Colon (tissue), 2 donors: ENCODE measurements around the gene EFNA5.
A peak's percentile ranks its signal among the peaks of the same experiment; 100 is the strongest.

Experiments used
- FAIRE-seq: peaks from 2 replicates; lab custom pipeline; 2012; peaks lifted over from hg19 to GRCh38; lab: Jason Lieb, UNC
- donor health status: control.
- donor health status: control.

EFNA5 gene

DNA sequence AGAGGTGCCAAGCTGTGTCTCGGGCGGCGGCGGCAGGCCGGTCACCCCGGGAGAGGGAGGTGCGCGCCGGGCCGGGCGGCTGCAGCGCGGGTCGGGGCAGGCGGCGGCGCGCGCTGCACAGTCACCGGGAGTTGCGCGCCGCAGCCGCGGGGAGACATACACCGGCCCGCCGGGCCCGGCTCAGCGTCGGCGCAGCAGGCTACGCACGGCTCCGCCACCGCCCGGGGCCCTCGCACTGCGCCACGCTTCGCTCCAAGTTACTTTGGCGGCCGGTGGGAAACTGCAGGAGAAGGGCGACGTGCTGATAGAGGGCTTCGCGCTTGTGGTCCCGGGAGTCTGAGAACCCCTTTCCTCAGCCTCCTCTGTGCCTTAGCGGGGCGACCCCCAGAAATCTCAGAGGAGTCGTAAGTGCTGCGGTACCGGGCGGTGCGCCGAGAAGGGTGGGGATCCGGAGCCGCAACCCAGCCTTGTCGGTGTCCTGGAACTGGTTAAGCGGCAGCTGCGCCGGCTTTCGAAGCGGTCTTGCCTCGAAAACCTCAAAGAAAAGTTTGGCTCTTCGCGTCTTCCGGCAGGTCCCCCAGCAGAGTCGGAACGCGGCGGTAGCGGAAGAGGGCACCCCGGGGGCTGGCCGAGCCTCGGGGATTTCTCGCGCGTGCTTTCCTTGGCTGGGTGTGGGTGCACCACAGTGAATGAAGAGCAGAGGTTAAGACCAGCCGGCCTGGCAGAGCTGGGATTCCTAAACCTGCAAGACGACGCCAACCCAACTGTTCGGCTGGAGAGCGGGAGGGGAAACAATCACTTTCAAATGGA lies at the start of gene EFNA5:
TSS of gene EFNA5 (minus strand) at position 6 of the 810 bp plus-strand sequence.
- FAIRE-seq: no peak

DNA sequence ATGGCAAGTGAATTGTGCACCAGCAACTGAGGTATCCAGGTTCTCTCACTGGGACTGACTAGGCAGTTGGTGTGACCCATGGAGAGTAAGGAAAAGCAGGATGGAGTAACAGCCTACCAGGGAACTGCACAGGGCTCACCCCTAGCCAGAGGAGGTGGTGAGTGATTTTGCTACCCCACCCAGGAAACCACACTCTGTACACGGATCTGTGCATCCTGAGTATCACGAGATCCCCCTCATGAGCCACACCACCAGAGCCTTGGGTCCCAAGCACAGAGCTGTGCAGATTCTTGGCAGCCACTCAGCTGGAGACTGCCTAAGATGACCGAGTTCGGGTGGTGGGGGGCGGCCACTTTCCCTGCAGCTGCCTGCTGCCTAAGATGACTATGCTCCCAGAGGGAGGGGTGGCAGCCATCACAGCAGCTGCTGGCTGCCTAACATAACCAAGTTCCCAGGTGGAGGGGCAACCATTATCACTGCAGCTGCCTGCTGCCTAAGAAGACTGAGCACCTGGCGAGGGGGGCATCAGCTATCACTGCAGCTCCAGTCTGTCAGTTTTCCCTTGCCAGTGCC lies 48.4 kb upstream of the EFNA5 start:
- no peak for FAIRE-seq

DNA sequence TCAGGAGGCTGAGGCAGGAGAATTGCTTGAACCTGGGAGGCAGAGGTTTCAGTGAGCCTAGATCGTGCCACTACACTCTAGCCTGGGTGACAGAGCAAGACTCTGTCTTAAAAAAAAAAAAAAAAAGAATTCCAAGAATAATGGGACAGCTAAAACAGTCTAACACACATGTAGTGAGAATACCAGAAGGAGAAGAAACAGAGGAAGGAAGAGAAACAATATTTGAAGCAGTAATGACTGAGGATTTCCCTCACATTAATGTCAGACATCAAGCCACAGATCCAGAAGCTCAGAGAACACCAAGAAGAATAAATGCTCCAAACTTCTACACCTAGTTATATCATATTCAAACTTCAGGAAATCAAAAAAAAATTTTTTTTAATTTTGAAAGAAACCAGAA lies 47.1 kb upstream of the EFNA5 start:
- FAIRE-seq: no peak

DNA sequence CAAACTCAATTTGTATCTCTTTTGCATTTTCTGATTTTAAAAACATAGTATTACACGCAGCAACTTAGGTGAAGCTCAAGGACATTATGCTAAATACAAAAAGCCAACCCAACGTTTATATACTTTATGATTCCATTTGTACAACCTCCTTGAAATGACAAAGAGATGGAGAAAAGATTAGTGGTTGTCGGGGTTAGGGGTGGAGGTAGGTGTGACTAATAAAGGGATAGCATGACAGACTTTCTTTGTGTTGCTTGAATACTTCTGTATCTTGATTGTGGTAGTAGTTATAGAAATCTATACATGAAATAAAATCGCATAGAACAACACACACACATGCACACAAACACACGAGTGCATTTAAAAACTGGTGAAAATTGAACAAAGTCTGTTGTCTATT lies 42.5 kb upstream of the EFNA5 start:
- FAIRE-seq: no peak

DNA sequence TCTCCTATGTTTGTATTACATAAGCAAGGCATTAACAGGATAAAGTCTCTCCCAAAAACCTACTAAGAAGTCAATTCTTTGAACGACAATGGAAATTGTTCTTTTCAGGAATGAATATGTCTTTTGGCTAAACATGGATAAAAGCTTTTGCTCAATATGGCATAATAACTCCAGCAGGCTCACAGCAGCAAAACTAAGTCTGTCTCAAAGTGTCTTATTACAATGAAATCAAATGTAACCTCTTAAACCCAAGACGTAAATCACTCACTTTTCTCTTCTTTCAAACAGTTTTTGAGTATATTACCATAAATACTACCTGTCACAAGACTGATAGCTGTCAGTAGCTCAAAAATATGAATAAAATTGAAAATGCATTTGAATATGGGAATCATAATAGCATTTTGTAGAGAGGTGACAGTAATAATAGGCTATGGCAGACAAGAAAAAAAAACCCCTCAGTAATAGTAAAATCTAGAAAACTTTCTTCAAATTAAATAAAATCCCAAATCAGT lies 41.7 kb upstream of the EFNA5 start:
- no peak for FAIRE-seq

DNA sequence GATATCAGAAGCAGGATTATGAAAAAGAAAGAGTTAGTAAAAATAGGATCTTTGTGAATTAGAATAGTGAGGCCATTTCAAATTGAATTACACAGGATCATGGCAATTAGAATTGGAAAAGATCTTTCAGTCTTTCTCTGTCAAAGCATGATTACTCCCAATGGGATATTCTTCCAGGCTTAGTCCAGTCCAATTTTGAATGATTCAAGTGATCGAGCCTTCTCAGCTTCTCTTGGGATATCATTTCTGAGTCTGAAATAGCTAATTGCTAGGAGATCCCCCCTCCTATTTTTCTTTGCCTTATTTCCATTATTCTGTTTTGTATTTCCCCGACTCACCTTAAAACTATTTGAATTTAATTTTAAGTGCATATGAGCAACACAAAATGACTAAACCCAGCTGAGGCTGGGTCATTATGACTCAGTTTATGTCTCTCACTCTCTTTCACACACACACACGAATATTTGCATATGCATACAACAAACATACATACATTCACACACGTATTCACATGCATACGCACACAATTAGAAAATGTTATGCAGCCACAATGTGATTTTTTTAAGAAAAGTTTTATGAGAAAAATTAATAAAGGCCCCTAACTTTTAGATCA lies 34.8 kb upstream of the EFNA5 start:
- FAIRE-seq: no peak

DNA sequence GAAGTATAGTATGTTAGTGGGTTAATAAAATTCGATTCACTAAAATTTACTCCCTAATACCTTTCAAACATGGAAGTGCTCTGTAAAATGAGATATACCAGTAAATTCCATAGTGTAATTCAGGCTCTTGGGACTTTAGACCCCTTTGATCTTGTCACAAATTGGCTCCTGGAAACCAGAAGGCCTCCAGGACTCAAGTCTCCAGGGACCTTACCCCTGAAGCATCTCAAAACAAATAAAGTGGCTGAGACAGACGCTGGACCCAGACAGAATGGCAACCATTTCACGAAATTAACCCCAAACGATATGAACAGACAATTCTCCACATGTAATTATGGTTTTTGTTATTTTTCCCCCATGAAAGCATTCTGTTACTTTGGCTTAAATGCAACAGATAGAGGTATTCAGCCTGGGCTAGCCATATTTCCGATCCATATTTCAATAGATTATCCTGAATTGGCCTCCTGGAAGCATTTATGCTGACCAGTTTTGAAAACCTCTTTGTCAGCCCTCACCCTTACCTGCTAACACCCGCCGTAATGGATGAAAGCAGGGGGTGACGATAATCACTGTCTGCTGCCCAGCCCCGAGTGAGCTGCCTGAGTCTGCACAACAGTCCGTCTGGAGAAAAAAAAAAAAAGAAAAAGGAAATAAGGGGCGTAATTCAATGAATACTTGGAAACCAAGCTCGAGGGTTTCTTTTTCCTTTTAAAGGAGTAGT lies 34.1 kb upstream of the EFNA5 start:
- no peak for FAIRE-seq

DNA sequence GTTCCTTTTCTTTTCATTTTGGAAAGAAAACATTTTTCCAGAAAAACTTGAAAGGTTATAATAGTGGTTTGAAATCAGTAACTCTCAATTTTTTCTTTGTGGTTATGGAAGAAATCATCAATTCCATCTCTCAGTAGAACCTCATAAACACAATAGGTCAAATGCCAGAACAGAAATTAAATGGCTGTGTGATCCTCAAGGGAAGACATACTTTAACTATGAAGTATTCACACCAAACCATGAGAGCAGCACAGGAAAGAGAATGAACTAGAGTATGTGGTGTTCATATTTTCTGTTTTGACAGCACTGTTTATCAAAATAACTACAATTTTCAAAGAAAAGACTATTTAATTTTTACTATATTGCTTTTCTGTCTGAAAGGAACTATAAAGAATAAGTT lies 29.7 kb upstream of the EFNA5 start:
- no peak for FAIRE-seq

DNA sequence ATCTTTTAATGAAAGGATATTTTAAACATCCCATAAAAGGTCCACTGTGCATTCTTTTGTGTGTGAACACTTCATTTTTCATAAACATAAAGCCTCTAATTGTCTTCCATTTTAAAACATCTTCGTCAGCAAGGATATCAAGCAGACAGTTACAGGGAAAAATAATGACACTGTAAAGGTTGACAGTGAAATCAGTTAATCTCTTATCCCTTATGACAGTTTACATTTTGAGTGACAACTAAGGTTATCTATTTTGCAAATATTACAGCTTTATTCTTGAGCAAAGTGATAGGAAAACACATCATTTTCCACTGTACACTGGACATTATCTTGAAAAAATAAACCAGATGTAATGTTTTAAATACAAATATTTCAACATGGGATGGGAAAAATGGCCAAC lies 28.7 kb upstream of the EFNA5 start:
- no peak for FAIRE-seq

DNA sequence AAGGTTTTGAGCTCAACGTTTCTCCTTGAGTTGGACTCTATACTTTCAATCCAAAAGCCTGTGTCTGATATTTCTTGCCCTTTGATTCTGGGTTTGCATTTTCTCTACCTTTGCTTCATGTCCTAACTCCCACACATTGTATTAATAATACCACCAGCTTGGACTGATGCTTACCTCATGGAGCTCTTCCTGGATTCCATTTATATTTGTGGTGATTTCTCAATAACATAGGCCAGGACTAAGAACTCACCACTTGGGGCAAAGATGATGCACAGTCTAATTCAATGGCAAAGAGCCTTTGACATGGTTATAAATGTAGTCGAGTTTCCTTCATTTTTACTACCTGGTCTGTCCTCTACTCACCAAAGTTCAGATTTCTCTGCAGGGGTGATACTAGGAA lies 27.5 kb upstream of the EFNA5 start:
- no peak for FAIRE-seq

DNA sequence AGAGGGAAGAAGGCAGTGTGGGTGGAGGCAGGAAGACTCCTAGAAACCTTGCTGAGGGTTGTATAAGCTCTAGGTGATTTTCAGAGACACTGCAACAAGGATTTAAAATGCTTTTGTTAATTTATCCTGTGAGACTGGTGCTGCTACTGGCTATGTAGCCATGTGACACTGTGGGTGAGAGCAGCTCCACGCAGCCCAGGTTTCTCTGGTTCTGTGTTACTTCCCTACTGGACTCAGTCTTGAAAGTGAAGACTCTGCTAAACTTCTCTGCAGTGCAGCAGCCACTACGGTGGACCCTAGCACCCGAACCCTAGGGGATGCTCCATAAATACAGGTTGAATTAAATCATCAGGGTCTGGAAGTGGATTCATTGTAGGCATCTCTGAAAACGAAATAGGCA lies 25.8 kb upstream of the EFNA5 start:
- no peak for FAIRE-seq

DNA sequence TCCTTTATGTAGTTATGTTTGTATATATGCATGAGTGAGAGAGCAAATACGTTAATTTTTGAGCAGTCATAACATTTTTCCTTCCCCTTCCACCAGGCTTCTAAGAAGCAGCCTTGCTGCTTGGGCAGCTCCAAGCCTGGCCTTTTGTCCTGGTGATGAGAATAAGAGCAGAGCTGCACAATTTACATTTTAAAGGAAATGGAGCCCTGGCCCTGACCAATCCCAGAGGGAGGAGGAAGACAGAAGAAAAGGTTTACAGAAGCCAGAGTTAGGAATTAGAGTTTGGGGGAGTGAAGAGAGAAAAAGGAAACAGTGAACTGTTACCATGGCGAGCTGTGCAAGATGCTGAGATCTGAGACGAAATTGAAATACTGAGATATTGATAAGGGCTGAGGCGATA lies 25.3 kb upstream of the EFNA5 start:
- FAIRE-seq: no peak

DNA sequence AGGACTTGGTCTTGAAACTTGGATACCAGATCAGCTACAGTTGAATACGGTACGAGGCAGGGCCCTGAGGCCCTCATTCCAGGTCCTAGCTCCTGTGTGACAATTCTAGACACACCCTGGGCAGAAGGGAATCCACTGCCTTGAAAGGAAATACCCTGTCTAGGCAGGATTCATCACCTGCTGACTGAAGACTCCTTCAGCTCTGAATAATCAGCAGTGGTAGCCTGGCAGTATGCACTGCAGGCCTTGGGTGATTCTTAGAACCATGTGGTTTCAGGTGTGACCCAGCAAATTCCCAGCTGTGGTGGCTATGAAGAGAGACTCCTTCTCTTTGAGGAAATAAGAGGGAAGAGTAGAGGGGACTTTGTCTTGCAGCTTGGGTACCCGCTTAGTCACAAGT lies 17.2 kb upstream of the EFNA5 start:
- FAIRE-seq: no peak

DNA sequence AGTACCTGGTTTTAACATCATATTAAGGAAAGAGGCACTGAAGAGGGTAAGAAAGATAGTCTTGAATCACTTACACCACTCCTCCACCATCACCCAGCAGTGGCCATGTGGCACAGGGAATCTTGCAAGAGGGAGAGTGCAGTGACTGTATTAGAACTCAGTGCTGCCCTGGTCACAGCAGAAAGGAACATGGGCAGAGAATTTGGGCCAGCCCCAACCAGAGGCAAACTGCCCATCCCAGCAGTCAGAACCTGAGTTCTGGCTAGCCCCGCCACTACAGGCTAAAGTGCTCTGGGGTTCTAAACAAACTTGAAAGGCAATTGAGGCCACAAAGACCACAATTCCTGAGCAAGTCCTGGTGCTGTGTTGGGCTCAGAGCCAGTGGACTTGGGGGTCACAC lies 16.7 kb upstream of the EFNA5 start:
- FAIRE-seq: no peak

DNA sequence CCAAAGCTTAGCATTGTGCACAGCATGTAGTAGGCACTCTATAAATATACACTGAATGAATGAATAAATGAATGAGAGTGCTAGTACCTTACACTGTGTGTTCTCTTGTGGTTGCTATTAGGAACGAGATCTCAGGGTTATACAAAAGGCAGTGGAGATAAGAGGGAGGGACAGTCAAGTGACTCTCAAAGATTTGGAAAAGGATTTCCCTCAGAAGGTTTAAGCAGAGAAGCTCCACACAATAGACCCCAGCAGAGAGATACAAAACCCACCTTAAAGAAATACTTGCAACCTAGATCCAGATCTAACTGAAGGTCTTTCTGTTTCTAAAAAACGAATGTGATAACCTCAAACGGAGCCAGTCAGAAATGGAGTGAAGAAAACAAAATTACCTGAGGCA lies 11.8 kb upstream of the EFNA5 start:
- no peak for FAIRE-seq

DNA sequence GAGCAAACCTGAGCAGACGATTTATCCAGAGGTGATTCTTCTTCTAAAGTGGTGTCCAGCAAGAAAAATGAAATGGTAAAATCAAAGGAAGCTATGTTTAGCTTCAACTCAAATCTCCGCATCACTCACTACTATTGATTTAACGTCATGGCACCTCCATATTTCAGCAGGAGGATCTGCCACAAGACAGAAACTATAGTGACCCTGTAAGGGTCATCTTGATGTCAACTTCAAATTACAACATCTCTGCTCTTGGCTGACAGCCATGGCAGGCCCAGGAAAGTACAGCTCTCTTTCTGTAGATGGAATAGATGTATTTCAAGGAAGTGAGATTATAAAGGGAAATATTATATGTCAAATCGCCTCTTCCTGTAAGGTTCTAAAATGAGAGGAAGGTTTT lies 10.1 kb upstream of the EFNA5 start:
- no peak for FAIRE-seq

DNA sequence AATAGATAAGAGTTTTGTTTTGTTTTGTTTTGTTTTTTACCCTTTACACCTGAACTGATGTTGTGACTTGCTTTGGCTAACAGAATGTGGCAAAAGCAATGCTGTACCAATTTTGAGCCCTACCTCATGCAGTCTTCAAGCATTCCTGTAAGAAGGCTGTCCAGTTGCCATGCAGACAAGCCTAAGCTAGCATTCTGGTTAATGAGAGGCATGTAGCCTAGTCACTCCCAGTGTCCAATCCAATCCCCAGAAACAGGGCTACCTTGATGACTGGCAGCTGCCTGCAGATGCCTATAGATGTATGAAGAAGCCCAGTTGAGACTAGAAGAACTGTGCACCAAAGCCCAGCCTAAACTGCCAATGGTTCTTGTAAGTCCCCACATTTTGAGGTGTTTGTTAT lies 9.4 kb upstream of the EFNA5 start:
- no peak for FAIRE-seq

DNA sequence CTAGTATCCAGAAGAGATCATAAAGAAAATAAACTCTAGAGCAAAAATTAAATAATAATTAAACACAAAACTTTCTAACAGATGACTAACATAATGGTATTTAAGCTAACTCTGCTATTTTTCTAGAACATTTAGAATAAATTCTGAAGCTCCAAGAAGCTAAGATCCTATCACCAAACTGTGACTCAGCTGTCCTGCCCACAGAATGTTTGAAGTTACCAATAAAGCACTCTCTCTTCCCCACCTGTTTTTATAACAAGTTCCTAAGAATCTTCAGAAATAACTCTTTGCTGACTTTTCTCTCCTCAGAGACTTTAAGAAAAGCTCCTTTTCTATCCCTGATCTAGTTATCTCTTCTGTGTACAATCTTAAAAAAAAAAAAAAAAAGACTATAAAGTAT lies 6.0 kb upstream of the EFNA5 start:
- no peak for FAIRE-seq

DNA sequence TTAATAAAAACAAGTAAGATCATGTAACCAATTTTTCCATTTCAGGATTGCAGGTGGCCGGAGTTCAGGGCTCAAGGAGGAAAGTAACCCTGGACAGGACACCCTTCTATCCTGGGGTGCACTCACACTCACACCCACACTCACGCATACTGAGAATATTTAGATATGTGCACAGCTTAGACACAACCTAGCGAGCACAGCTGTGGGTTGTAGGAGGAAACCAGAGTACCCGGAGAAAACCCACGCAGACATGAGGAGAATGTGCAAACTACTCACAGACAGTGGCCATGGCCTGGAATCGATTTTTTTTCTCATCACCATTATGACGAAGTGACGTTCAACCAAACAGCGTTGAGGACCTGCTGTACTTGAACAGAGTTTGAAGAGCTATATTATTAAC lies 4.5 kb upstream of the EFNA5 start:
- no peak for FAIRE-seq

DNA sequence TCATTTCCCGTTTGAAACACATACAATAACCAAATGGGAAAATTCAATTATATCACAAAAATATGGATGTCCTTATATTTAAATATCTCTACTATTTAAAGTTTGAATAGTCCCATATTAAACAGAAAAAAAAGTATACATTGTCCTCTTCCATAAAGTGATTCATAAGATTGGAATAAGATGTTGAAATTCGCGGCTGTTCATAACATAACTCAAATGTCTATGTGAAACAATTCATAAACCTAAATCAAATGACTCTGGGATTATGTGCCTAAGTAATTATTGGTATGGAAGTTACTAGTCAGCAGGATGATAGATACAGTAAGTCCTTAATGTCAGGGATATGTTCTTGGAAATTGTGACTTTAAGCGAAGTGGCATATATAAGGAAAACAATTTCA lies 3.9 kb upstream of the EFNA5 start:
- FAIRE-seq: no peak

DNA sequence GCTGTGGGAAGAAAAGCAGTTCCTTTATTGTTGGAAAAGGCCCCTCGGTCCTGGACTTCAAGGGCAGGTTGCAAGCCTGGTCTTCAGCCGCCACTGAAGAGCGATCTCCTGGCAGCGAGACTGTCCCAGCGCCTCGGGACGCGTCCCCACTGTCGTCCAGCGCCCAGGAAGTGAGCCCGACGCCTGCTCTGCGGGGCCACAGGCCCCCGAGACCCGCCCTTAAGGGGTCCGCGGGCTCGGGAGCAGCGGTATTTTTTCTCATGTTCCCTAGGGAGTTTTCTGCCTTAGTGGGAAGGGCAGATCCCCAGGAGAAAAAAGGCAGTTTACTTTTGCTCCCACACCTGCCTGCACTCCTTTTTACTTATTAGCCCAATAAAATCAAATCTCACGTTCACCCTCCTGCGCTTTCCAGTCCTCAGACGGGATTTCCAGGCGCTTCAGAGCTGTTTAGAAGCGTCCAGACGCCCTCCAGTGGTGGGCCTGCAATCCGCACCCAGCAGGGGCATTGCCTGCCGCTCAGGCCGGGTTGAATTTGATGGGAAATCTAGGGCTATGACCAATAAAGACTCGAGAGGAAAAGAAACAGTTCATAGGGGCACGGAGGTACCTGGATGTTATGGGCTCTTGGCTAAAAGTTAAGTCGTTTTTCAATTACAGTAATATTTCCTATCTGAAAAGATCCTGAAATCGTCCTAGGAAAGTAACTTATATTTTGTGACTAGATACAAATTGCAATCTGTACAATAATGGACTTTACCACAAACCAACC lies 2.8 kb upstream of the EFNA5 start:
- FAIRE-seq: peak; percentile 38

DNA sequence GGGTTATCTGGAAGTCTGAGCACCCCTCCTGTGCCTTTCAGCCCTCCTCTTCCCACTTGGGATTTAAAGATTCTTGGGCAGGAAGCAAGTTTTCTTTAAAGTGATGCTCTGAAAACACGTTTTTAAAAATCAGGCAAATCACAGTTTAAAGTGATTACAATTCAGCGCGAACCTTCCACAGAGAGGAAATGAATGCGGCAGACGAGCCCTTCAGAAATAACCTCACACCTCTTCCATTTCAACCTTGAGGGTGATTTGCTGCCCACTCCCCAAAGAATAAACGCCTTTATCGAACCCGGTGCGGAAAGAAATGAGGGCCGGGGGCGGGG lies 2.3 kb upstream of the EFNA5 start:
- FAIRE-seq: no peak
